GM13977 (cell line): ENCODE measurements around the gene SIAH2.

Experiments used
- DNase-seq: peaks from one replicate; pipeline ENCODE4 v3.0.0; 2012; ENCODE audit warnings: low spot score
- in situ Hi-C: fragments of 300-500 bp; cut with MboI; formaldehyde crosslinking; loops from one replicate; pipeline ENCODE4 v1.12.0; 2022; ENCODE audit warnings: low sequenced_read_pairs, low pct_unique_long_range_greater_than_20kb, mixed read lengths, inconsistent platforms; ENCODE audit not compliant: unreplicated experiment
- TF ChIP-seq, protein P1 (sequence below): IDR thresholded peaks from 2 replicates; pipeline ENCODE4 v1.5.1; 2012; ENCODE audit warnings: mild to moderate bottlenecking, control low read depth; ENCODE audit not compliant: insufficient read depth; ENCODE audit errors: extremely low read depth, missing control alignments

Gene SIAH2

DNA sequence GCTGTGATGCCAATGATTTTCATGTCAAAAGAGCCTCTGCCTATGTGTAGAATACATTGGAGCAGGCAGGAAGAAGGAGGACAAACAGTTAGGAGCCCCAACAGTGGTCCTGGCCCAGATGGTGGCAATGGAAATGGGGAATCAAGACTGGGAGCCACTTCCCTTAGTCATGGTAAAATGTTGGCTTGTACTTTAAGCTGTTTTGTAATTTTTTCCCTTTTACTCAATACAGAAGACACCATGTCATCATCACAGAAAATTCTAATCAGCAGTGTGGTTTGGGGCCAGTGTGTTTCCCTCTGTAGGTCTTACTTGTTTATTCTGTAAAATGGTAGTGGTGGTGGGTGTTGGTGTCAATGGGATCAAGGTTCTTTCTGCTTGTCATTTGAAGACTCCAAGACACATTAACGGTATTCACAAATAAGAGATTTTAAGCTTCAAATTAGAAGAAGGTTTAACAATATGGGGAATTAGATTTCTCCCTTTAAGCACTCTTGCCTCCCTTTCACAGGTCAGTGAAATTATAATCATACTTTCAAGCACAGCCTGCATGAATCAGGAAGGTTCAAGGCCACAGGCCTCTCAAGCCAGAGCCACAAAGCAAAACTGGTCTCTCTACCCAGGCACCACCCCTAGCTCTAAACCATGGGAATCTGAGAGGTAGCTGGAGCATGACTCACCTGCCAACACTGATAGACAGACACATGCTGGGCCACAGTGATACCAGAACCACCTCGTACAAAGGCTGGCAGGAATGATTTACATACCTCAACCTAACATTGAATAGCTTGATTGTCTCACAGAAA is 24.9 kb downstream of the SIAH2 start:
- DNase-seq, result no peak
- in situ Hi-C loops, result loop anchor here (10.0 kb wide), 1 partner anchor 127 kb away; no protein-coding TSS in a partner anchor
- TF ChIP-seq, protein P1, sequence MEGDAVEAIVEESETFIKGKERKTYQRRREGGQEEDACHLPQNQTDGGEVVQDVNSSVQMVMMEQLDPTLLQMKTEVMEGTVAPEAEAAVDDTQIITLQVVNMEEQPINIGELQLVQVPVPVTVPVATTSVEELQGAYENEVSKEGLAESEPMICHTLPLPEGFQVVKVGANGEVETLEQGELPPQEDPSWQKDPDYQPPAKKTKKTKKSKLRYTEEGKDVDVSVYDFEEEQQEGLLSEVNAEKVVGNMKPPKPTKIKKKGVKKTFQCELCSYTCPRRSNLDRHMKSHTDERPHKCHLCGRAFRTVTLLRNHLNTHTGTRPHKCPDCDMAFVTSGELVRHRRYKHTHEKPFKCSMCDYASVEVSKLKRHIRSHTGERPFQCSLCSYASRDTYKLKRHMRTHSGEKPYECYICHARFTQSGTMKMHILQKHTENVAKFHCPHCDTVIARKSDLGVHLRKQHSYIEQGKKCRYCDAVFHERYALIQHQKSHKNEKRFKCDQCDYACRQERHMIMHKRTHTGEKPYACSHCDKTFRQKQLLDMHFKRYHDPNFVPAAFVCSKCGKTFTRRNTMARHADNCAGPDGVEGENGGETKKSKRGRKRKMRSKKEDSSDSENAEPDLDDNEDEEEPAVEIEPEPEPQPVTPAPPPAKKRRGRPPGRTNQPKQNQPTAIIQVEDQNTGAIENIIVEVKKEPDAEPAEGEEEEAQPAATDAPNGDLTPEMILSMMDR, result no peak

DNA sequence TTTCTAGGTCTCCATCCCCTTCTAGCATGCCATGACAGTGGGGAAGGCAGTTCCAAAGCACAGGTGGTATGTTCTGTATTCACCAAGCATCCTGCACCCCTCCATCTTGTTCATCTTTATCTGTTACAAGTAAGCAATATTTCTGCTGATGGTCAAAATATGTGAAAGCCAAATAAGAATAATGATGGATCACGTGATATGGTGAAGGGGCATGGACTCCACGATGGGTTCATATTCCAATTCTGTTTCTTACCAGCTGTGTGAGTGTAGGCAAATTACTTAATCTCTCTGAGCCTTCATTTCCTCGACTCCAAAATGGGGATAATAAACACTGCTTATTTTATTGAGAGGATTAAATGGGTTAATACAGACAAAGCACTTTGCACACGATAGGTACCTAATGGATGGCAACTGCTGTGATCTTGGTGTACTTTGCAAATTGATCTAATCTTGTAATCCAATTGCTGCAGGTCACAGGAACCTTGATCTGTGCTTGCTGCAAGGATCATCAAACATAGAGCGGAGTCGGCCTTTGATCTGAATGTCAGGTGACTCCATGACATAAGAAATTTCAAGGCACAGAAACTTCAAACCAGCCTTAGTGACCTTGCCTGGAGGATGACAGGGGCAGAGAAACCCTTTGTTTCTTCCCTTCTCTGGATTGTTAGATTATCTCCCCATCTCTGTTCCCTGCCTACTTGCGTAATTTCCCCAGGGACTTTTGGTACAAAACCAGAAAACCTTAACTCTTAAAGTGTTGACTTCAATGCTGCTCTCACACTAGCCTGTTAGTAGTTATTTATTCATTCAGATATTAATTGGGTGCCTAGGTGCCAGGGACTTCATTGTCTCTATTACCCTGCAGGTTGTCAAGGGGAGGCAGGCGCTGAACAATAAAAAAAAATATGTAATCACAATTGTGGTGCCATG is 25.8 kb downstream of the SIAH2 start:
- no peak for DNase-seq
- in situ Hi-C loops, result loop anchor here (10.0 kb wide), 1 partner anchor 128 kb away; no protein-coding TSS in a partner anchor
- TF ChIP-seq, protein P1, result no peak

DNA sequence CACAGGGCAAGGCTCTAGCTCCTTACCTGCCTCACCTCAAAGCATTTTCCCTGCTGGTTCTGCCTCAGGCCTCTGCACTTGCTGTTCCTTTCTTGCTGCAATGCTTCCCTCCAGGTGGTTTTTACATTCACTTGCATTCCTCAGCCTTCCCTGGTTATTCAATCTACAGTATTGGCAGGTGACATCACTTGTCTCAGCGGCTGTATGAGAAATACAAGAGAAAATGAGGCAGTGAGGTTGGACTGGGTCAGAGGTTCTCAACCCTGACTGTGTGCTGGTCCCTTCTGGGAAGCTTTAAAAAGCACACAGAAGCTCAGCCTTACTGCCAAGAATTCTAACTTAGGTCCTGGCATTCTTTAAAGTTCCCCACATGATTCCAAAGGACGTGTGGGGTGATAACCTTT is 26.7 kb downstream of the SIAH2 start:
- no peak for DNase-seq
- in situ Hi-C loops, result loop anchor here (10.0 kb wide), 1 partner anchor 128 kb away; no protein-coding TSS in a partner anchor

DNA sequence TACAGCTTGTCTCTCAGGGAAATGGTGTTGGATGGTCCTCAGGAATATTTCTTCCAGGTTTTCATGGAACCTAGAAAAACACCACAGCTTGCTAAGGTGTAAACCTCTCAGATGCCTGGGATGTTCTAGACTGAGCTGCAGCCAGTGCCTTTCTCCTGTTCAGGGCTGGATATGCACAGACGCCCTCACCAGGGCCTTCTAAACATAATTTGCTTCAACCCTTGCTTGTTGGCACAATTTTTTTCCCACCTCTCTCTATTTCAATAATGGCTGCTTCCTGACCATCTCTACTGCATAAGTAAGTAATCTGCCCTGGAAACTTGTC is 28.2 kb downstream of the SIAH2 start:
- in situ Hi-C loops, result loop anchor here (10.0 kb wide), 1 partner anchor 130 kb away; no protein-coding TSS in a partner anchor
- no peak for DNase-seq
- TF ChIP-seq, protein P1, result no peak

More for the DNA sequence above, 26.7 kb downstream of the SIAH2 start:
- TF ChIP-seq, protein P1, result no peak

DNA sequence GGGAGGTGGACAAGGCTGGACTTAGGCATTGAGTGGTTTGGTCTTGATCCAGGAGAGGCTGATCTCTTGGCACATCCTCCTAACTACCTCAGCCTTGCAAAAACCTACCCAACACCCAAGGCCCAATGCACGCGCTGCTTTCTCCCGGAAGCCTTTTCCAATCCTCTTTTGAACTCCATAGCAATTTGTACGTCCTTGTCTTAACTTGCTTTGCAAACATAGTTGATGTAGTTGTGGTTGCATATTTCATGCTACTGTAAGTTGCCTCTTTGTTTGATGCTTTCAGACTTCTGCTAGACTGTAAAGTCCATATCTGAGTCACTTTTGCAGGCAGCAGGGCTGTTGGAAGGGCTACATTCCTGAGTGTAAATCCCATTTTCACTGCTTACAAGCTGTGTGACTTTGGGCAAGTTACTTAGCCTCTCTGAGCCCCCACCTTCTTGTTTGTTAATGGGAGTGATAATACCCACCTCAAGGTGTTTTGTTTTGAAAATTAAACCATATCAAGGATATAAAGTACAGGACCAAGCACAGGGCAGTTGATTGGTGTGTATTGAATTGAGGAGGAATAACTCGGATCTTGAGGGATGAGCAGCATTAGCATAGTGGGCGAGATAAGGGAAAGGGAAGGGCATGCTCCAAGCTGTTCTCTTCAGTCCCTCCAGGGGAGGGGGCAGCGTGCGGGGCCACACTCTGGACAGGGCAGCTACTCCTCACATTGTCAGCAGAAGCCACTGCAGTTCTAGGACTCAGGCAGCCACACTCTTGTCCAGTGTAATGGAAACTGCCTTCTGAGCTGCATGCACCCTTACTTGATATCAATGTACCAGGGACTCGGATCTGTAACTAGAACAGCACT is 28.8 kb downstream of the SIAH2 start:
- in situ Hi-C loops, result loop anchor here (10.0 kb wide), 1 partner anchor 131 kb away; no protein-coding TSS in a partner anchor
- DNase-seq, result no peak
- TF ChIP-seq, protein P1, result no peak
